Activated B cell treated with CpG ODN at 0.5 μM for 24 hours (primary cell): ENCODE results near the gene RAB9B. TPM values are rescaled to one million over a fixed set of nuclear protein-coding genes. Genes with fewer than 3 reads are reported as not detected.

Source experiments
- ATAC-seq: fragments of 200-7000 bp; cut with Tn5 transposase; one replicate; pipeline ENCODE4 v1.10.0; 2021; ENCODE audit warnings: low read depth, mild to moderate bottlenecking, moderate library complexity
- CTCF ChIA-PET: fragments of 350-600 bp; sonication (Branson Sonifier 250); formaldehyde crosslinking; loops from one replicate; lab custom pipeline; 2021; ENCODE audit warnings: antibody characterized with exemption; lab: Charles Lee
- POLR2A ChIA-PET: fragments of 350-600 bp; sonication (Branson Sonifier 250); formaldehyde crosslinking; loops from one replicate; lab custom pipeline; 2021; ENCODE audit warnings: antibody characterized with exemption; lab: Charles Lee
- DNase-seq: peaks from one replicate; pipeline ENCODE4 v3.0.0; 2022
- H3K27ac Mint-ChIP-seq: one replicate; pipeline ENCODE4 v1.8.0; 2020; ENCODE audit warnings: mixed read lengths
- H3K27me3 Mint-ChIP-seq: one replicate; pipeline ENCODE4 v1.8.0; 2021; ENCODE audit warnings: mixed read lengths
- H3K36me3 Mint-ChIP-seq: one replicate; pipeline ENCODE4 v1.8.0; 2021; ENCODE audit warnings: low read depth, mixed read lengths
- H3K4me1 Mint-ChIP-seq: one replicate; pipeline ENCODE4 v1.8.0; 2021; ENCODE audit warnings: mixed read lengths
- H3K4me3 Mint-ChIP-seq: one replicate; pipeline ENCODE4 v1.8.0; 2020; ENCODE audit warnings: mild to moderate bottlenecking, mixed read lengths
- H3K9me3 Mint-ChIP-seq: one replicate; pipeline ENCODE4 v1.8.0; 2020; ENCODE audit warnings: mixed read lengths
- CTCF ChIP-seq: fragments of 200-600 bp; IDR thresholded peaks from one replicate; pipeline ENCODE4 v1.8.0; 2022; ENCODE audit warnings: antibody characterized with exemption, mild to moderate bottlenecking
- intact Hi-C: fragments of 100-400 bp; cut with micrococcal nuclease; formaldehyde crosslinking; loops from one replicate; pipeline ENCODE4 v1.15.1; 2024
- total RNA-seq: library from RNA; stranded (reverse); gene quantifications from 2 replicates; pipeline ENCODE4 v1.2.3, GENCODE V29; 2022

The RAB9B gene
- total RNA-seq, 1 donor from 2014 or later: 0.51 TPM

DNA sequence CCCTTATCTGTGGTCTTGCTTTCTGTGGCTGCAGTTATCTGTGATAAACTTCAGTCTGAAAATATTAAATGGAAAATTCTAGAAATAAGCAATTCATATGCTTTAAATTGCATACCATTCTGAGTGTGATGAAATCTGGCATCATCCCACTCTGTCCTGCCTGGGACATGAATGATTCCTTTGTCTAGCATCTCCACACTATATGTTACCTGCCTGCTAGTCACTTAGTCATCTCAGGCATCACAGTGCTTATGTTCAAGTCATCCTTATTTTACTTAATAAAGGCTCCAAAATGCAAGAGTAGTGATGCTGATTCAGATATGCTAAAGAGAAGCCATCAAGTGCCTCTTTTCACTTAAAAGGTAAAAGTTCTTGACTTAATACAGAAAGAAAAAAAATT is 14.3 kb upstream of the RAB9B start:
- Mint-ChIP-seq H3K9me3 (no peaks in the 10 kb centered on the region), H3K4me1 (no peaks in the 10 kb centered on the region), H3K36me3 (no peaks in the 10 kb centered on the region), H3K27me3 (no peaks in the 10 kb centered on the region), H3K4me3 (no peak overlapping the region), H3K27ac (no peak overlapping the region)
- CTCF ChIA-PET: interaction anchor here (0.7 to 3.2 kb wide), 2 partner anchors 94 to 196 kb away, joined by 3 to 28 read pairs; no protein-coding TSS in a partner anchor
- DNase-seq (no peak), ATAC-seq (no peak)
- intact Hi-C loops: loop anchor here (5.0 kb wide), 2 partner anchors 86 to 426 kb away; no protein-coding TSS in a partner anchor
- POLR2A ChIA-PET: no interaction called here
- TF ChIP-seq CTCF: no peak

DNA sequence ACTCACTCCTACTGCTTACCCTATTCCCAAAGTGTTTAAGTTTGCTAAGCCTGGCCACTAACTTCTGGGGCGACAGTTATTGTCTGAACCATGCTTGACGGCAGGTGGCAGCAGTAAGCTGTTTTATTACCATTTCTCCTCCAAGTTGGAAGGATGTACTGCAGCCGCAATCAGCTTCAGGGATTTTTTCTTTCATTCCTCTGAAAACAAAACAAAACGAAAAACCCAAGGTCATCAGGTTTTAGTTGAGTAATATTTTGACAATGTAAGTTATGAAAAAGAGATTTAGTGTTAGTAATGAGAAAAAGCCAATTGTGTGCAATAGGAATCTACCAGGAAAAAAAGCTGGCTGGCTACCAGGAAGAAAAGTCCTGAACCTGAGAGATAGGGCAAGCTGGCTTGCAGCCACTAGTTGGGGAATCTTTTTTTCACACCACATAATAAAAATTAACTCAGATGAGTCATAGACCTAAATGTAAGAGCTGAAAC is 13.2 kb upstream of the RAB9B start:
- no peak overlapping the region for H3K4me3 Mint-ChIP-seq
- DNase-seq (no peak), ATAC-seq (no peak)
- no peak overlapping the region for H3K27ac Mint-ChIP-seq
- POLR2A ChIA-PET: no interaction called here
- intact Hi-C loops: loop anchor here (1.0 to 5.0 kb wide), 4 partner anchors 87 to 427 kb away; no protein-coding TSS in a partner anchor
- no peaks in the 10 kb centered on the region for H3K36me3 Mint-ChIP-seq
- CTCF ChIA-PET: interaction anchor here (0.7 to 3.2 kb wide), 7 partner anchors 10 to 292 kb away, joined by 3 to 28 read pairs (median 3); no protein-coding TSS in a partner anchor
- no peak for TF ChIP-seq CTCF
- no peaks in the 10 kb centered on the region for H3K4me1 Mint-ChIP-seq
- H3K27me3 Mint-ChIP-seq: no peaks in the 10 kb centered on the region
- no peaks in the 10 kb centered on the region for H3K9me3 Mint-ChIP-seq

- intact Hi-C loops: no loop called here
- Mint-ChIP-seq H3K9me3 (no peaks in the 10 kb centered on the region), H3K27ac (no peak overlapping the region), H3K4me3 (no peak overlapping the region), H3K36me3 (no peaks in the 10 kb centered on the region), H3K27me3 (peaks cover 2% of the 10 kb centered on the region), H3K4me1 (no peaks in the 10 kb centered on the region)
- no peak for ATAC-seq
- POLR2A ChIA-PET: no interaction called here
- CTCF ChIA-PET: no interaction called here
- no peak for TF ChIP-seq CTCF
- no peak for DNase-seq
Measured at GRCh38 chrX:103839404-103839803, 7.3 kb upstream of the RAB9B start.

DNA sequence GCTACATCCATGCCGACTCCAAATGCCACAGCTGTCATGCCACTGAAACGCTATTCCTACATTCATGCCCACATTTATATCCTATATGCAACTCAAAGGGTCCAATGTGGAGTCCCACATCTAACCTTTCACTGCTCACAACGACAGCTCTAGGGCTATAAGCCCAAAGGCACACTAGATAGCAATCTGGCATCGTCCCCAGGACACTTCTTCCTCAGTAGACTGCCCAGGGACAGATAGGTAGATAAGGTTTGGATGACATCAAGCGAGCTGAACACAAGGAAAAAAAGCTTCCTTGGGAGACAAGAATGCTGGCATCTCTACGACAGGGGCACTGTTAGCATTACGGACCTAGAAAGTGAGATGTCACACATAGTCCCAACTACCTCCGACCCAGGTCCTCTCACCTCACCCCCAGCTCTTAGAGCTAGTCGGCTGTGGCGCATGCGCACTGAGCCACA is 685 bp downstream of the RAB9B start:
- DNase-seq (no peak), ATAC-seq (no peak)
- TF ChIP-seq CTCF: no peak
- H3K36me3 Mint-ChIP-seq: no peaks in the 10 kb centered on the region
- H3K4me1 Mint-ChIP-seq: peaks cover 2% of the 10 kb centered on the region
- intact Hi-C loops: no loop called here
- POLR2A ChIA-PET: interaction anchor here (1.1 to 1.8 kb wide), 3 partner anchors 145 to 334 kb away, joined by 3 to 10 read pairs (median 3); partner anchors contain the start of genes FAM199X, MORF4L2 and SLC25A53
- H3K4me3 Mint-ChIP-seq: peak overlapping the region; percentile 85
- CTCF ChIA-PET: interaction anchor here (0.6 kb wide), 1 partner anchor 265 kb away, joined by 3 read pairs; no protein-coding TSS in a partner anchor
- H3K27me3 Mint-ChIP-seq: peaks cover 6% of the 10 kb centered on the region
- H3K9me3 Mint-ChIP-seq: no peaks in the 10 kb centered on the region
- H3K27ac Mint-ChIP-seq: no peak overlapping the region

DNA sequence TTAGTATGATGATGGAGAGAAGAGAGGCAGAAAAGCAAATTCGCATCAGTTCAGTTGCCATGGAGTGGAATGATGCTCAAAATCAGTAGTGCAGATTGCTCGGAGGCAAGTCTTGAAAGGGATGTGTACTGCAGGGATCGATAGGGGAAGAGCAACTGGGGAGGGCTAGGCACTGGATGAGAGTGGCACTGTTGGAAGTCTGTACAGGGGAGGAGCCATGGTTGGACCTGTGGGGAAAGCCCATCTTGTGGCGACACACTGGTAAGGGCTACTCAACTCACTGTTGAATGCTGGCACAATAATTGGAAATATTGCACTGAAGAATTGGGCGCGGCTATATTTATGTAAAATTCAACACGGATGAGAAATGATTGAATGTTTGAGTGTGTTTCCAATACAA is 1.2 kb downstream of the RAB9B start:
- ChIA-PET POLR2A (interaction anchor here (1.1 to 1.8 kb wide), 2 partner anchors 145 to 335 kb away, joined by 3 to 10 read pairs; partner anchors contain the start of genes FAM199X and MORF4L2), CTCF (no interaction called here)
- DNase-seq (no peak), ATAC-seq (no peak)
- intact Hi-C loops: no loop called here
- Mint-ChIP-seq H3K4me1 (peaks cover 2% of the 10 kb centered on the region), H3K4me3 (no peak overlapping the region), H3K27me3 (peaks cover 6% of the 10 kb centered on the region), H3K36me3 (no peaks in the 10 kb centered on the region), H3K9me3 (no peaks in the 10 kb centered on the region), H3K27ac (no peak overlapping the region)
- no peak for TF ChIP-seq CTCF
